GM10266 (cell line): Measurements from ENCODE around the gene GLRX5.

Experiments used
- DNase-seq: peaks from one replicate; pipeline ENCODE4 v3.0.0; 2012; ENCODE audit errors: extremely low spot score
- TF ChIP-seq, protein P1 (sequence below): IDR thresholded peaks from 2 replicates; pipeline ENCODE4 v1.5.1; 2012; ENCODE audit warnings: mild to moderate bottlenecking, low read depth; ENCODE audit not compliant: control insufficient read depth, insufficient read depth; ENCODE audit errors: missing control alignments

The GLRX5 gene

DNA sequence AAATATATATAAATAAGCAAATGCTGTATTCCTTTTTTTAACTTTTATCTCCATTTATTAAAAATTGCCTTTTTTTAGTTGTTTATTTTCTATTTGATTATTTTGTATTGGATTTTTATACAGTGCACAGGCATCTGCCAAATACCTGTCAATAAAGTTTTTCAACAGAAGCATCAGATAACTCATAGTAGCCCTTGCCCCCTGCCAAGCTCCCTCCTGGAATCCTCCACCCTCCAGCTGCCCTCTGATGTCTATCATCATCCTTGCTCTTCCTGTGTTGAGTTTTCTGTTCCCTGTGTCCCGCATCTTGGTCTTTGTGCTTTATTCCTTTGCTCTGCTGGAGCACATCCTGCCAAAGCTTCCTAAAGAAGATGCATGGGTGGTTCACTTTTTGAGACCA is 16.6 kb downstream of the GLRX5 start:
- TF ChIP-seq, protein P1, sequence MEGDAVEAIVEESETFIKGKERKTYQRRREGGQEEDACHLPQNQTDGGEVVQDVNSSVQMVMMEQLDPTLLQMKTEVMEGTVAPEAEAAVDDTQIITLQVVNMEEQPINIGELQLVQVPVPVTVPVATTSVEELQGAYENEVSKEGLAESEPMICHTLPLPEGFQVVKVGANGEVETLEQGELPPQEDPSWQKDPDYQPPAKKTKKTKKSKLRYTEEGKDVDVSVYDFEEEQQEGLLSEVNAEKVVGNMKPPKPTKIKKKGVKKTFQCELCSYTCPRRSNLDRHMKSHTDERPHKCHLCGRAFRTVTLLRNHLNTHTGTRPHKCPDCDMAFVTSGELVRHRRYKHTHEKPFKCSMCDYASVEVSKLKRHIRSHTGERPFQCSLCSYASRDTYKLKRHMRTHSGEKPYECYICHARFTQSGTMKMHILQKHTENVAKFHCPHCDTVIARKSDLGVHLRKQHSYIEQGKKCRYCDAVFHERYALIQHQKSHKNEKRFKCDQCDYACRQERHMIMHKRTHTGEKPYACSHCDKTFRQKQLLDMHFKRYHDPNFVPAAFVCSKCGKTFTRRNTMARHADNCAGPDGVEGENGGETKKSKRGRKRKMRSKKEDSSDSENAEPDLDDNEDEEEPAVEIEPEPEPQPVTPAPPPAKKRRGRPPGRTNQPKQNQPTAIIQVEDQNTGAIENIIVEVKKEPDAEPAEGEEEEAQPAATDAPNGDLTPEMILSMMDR = no peak

DNA sequence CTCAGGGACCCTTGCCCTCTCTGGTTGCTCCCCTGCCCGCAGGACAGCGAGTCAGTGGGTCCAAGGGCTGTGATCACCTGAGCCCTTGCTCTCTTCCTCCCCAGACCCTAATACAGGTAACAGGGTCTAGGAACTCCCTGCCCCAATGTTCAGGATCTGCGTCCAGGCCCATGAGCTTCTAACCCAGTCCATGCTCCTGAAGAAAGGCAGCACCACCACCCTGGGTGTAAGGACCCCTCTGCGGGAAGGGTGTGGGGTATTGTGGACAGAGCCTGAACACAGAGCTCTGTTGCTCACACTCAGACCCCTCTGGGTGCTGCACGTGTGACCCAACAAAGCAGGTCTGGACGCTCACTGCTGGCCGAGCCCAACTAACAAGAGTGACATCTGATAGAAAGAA is 18.3 kb downstream of the GLRX5 start:
- no peak for DNase-seq

More for the DNA sequence above, 16.6 kb downstream of the GLRX5 start:
- no peak for DNase-seq

DNA sequence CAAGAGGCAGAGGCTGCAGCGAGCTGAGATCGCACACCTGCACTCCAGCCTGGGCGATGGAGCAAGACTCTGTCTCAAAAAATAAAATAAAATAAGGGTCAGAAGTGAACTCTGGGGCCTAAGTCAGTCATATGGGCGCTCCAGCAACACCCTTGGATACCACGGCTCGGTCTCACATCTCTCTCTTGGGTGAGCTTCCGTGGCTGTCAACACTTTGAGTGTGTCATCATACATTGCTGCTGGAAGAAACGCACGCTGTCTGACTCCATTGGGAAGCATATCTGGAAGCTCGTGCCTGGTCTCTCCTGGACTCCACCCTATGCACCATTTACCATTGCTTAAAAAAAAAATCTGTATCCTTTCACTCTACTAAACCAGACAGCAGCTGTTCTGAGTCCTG is 20.2 kb downstream of the GLRX5 start:
- TF ChIP-seq, protein P1 = no peak
- no peak for DNase-seq

More for the DNA sequence above, 18.3 kb downstream of the GLRX5 start:
- TF ChIP-seq, protein P1 = no peak

DNA sequence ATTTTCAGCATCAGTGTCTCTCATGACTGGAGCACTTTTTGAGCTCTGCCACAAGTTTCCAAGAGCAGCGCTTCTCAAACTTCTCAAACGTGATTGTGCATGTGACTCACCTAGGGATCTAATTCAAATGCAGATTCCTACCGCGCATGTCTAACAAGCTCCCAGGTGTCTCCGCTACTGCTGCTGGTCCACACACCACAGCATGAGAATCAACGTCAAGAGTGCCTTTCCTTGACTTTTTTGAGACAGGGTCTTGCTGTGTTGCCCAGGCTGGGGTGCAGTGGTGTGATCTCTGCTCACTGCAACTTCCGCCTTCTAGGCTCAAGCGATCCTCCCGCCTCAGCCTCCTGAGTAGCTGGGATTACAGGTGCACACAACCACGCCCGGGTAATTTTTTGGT is 22.4 kb downstream of the GLRX5 start:
- TF ChIP-seq, protein P1 = no peak

DNA sequence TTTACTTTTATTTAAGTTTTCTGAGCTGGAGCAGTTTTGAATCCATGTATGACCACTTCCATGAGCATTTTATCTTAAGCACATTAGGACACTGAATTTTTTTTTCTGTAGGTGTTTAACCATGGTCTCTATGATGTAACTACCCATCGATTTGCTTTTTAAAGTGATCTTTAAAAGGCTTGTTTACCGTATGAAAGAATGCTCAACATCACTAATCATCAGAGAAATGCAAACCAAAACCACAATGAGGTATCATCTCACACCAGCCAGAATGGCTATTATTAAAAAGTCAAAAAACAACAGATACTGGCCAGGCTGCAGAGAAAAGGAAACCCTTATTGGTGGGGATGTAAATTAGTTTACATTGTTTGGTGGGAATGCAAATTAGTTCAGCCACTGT is 23.0 kb downstream of the GLRX5 start:
- TF ChIP-seq, protein P1 = no peak
- no peak for DNase-seq

More for the DNA sequence above, 22.4 kb downstream of the GLRX5 start:
- DNase-seq = no peak

DNA sequence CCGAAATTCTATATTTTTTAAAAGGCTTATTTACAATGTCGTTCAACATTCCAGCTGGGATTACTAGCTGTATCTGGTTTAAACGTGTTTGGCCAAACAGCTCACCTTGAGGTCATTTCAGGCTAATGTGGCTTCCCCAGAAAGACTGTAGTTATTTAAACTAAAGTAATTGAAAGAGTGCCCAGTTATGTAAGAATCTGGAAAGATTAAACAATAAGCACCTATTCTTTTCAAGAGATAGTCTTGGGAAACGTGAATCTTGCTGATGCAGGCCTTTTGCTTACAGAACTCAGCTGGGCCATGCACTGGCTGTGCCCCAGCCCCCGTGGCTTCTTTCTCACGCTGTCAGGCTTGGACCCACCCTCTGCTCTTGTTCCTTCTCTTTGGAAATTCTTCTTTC is 24.4 kb downstream of the GLRX5 start:
- DNase-seq = no peak
- TF ChIP-seq, protein P1 = no peak

DNA sequence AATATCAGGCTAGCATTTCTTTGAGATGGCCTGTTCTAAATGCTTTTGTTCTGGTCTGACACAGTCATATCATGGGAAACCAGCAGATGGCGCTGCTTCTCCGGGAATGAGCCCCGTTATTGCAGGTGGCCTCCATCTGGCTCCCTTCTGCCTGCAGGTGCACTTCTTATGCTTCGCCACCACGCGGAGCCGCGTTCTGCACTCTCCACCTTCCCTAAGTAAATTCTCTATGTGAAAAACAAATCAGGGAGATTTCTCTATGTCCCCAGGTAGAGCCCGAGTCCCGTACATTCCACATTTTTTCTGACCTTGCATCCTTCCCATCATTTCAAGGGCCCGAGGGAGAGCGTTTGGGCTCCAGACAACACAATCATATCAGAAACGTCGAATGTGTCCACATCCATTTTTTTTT is 26.2 kb downstream of the GLRX5 start:
- TF ChIP-seq, protein P1 = peak; percentile 96

More for the DNA sequence above, 26.2 kb downstream of the GLRX5 start:
- peak; percentile 83 for DNase-seq
